Esophagus muscularis mucosa (tissue), 4 donors: Measurements from ENCODE around the gene NT5E. TPM values are rescaled to one million over a fixed set of nuclear protein-coding genes. Genes with fewer than 3 reads are reported as not detected.
A peak's percentile ranks its signal among the peaks of the same experiment; 100 is the strongest.

Experiments used
- DNase-seq: peaks from one replicate; pipeline ENCODE4 v3.0.0-alpha.2; 2017; ENCODE audit errors: extremely low spot score
- H3K27ac ChIP-seq, 4 donors: fragments of 200-600 bp; sonication (generic); replicated peaks in 1 of 4; 1 replicate in 3 of 4; 2 replicates in 1 of 4; pipeline ENCODE4 v1.5.1; 2016 to 2019; ENCODE audit warnings: mild to moderate bottlenecking in 1 of 4
- H3K27me3 ChIP-seq, 4 donors: fragments of 200-600 bp; sonication (generic); one replicate each; pipeline versions ENCODE4 v1.5.1 to v1.6.0; 2016 to 2019
- H3K36me3 ChIP-seq, 4 donors: fragments of 200-600 bp; sonication (generic); one replicate each; pipeline ENCODE4 v1.5.1; 2016 to 2019
- H3K4me1 ChIP-seq, 4 donors: fragments of 200-600 bp; sonication (generic); one replicate each; pipeline ENCODE4 v1.5.1; 2016 to 2019
- H3K4me3 ChIP-seq, 4 donors: fragments of 200-600 bp; sonication (generic); 1 replicate in 2 of 4; 2 replicates in 2 of 4; pipeline ENCODE4 v1.5.1; 2016 to 2019; ENCODE audit warnings: mild to moderate bottlenecking in 4 of 4, moderate library complexity in 1 of 4
- H3K9me3 ChIP-seq, 4 donors: fragments of 200-600 bp; sonication (generic); 1 replicate in 3 of 4; 2 replicates in 1 of 4; pipeline ENCODE4 v1.5.1; 2016 to 2019
- EP300 ChIP-seq: sonication (generic); formaldehyde crosslinking; IDR thresholded peaks from one replicate; pipeline ENCODE4 v1.6.1; 2017; ENCODE audit warnings: antibody characterized with exemption
- POLR2A ChIP-seq: fragments of 450-650 bp; IDR thresholded peaks from one replicate; pipeline ENCODE4 v1.6.1; 2017; ENCODE audit warnings: antibody characterized with exemption, moderate library complexity, mild to moderate bottlenecking, low read depth
- POLR2AphosphoS5 ChIP-seq, 2 donors: sonication (generic); formaldehyde crosslinking; IDR thresholded peaks; one replicate each; pipeline ENCODE4 v1.6.1; 2017; ENCODE audit warnings: antibody characterized with exemption in 2 of 2
- WGBS: methylation state at CpG from one replicate; pipeline ENCODE4 v1.1.5; 2018; 5-methylcytosine and 5-hydroxymethylcytosine counted together
- intact Hi-C: fragments of 100-400 bp; cut with DNase I; formaldehyde crosslinking; loops from one replicate; pipeline ENCODE4 v1.15.1; 2023
- total RNA-seq, 4 donors: library from RNA; depleted of rRNA; stranded (reverse); fragments of >200 nt; gene quantifications; one replicate each; pipeline versions ENCODE4 v1.1.0 to v1.2.1, GENCODE V29; 2016
- TF ChIP-seq, protein P1 (sequence below), 3 experiments: fragments of 200-600 bp in 2 of 3; fragments of 450-650 bp in 1 of 3; sonication (generic) in 2 of 3; IDR thresholded peaks; one replicate each; pipeline ENCODE4 v1.5.1; 2017 to 2019; ENCODE audit warnings: antibody characterized with exemption in 3 of 3, mild to moderate bottlenecking in 2 of 3, moderate library complexity in 1 of 3

The NT5E gene
- total RNA-seq, 4 donors from 2014 or later, result 10.4 to 29.7 (median 18.9) TPM

DNA sequence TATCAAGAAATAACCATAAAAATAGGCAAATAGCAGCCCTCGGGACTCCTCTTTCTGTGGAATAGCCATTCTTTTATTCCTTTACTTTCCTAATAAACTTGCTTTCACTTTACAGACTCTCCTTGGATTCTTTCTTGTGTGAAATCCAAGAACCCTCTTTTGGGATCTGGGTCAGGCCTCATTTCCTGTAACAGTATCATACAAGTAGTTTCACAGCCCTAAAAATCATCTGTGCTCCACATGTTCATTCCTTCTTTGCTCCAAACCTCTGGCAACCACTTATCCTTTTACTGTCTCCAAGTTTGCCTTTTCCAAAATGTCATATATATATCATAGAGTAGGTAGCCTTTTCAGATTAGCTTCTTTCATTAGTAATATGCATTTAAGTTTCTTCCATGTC lies 13.5 kb upstream of the NT5E start:
- Histone ChIP-seq H3K27ac (peak overlapping the region in 3 of 4 donors; percentile 11 to 62 (median 12)), H3K27me3 (no peaks in the 10 kb centered on the region), H3K4me1 (no peaks in the 10 kb centered on the region), H3K9me3 (peaks cover 0 to 4% (median 1%) of the 10 kb centered on the region in 4 donors), H3K4me3 (no peak overlapping the region), H3K36me3 (no peaks in the 10 kb centered on the region)
- WGBS, result 78% methylated on average over 1 of the region's 1 CpG
- TF ChIP-seq, protein P1, sequence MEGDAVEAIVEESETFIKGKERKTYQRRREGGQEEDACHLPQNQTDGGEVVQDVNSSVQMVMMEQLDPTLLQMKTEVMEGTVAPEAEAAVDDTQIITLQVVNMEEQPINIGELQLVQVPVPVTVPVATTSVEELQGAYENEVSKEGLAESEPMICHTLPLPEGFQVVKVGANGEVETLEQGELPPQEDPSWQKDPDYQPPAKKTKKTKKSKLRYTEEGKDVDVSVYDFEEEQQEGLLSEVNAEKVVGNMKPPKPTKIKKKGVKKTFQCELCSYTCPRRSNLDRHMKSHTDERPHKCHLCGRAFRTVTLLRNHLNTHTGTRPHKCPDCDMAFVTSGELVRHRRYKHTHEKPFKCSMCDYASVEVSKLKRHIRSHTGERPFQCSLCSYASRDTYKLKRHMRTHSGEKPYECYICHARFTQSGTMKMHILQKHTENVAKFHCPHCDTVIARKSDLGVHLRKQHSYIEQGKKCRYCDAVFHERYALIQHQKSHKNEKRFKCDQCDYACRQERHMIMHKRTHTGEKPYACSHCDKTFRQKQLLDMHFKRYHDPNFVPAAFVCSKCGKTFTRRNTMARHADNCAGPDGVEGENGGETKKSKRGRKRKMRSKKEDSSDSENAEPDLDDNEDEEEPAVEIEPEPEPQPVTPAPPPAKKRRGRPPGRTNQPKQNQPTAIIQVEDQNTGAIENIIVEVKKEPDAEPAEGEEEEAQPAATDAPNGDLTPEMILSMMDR (IDR thresholded peaks at IDR 0.05), result no peak
- no peak for TF ChIP-seq POLR2A
- no peak for TF ChIP-seq EP300
- no peak for TF ChIP-seq POLR2AphosphoS5 (IDR thresholded peaks at IDR 0.05)
- intact Hi-C loops, result no loop called here
- no peak for DNase-seq

DNA sequence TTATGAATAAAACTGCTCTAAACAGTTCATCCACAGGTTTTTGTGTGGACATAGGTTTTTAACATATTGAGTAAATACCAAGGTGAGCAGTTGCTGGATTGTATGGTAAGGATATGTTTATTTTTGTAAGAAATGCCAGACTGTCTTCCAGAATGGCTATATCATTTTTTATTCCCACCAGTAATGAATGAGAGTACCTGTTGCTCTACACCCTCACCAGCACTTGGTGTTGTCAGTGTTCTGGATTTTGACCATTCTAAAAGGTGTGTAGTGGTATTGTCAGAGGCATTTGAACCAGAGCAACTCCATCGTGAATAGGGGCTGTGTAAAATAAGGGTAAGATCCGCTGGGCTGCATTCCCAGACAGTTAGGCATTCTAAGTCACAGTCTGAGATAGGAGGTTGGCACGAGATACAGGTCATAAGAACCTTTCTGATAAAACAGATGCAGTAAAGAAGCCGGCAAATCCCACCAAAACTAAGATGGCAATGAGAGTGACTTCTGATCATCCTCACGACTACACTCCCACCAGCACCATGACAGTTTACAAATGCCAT lies 12.9 kb upstream of the NT5E start:
- 86% methylated on average over 5 of the region's 5 CpGs for WGBS
- Histone ChIP-seq H3K4me1 (no peaks in the 10 kb centered on the region), H3K9me3 (peaks cover 0 to 4% (median 1%) of the 10 kb centered on the region in 4 donors), H3K27me3 (no peaks in the 10 kb centered on the region), H3K36me3 (no peaks in the 10 kb centered on the region), H3K4me3 (no peak overlapping the region), H3K27ac (no peak overlapping the region)
- no peak for DNase-seq
- intact Hi-C loops, result no loop called here
- TF ChIP-seq, protein P1 (IDR thresholded peaks at IDR 0.05), result no peak
- TF ChIP-seq EP300 (no peak), POLR2AphosphoS5 (IDR thresholded peaks at IDR 0.05) (no peak), POLR2A (no peak)

DNA sequence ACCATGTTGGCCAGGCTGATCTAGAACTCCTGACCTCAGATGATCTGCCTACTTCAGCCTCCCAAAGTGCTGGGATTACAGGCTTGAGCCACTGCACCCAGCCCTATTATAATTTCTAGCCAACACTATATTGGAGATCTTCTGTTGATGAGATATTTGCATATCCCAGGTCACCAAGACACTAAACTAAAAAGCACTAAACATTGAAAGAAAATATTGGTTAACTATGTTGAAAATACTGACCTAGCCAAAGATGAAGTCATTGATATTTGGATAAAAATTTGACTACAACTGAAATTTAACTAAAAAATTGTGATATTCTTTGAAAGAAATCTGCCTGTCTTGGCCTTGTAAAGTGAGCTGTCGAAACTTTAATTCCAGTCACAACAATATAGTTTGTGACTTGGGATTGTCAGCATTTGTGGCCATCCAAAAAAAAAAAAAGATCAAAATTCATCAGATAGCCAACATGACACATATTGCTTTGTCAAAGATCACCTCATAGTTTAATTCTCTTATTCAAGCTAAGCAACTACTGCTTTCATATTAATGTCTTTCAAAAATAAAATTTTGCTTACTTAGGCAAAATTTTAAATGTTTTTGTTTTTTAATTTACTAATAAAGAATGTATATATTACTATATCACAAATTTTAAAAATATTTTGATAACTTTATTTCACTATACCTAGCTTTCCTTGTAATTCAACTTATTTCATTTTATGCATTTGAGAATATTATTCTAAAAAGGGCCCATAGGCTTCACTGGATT lies 6.3 kb upstream of the NT5E start:
- Histone ChIP-seq H3K9me3 (no peaks in the 10 kb centered on the region), H3K4me1 (peaks cover 0 to 3% (median 2%) of the 10 kb centered on the region in 4 donors), H3K27ac (no peak overlapping the region), H3K27me3 (no peaks in the 10 kb centered on the region), H3K4me3 (no peak overlapping the region), H3K36me3 (no peaks in the 10 kb centered on the region)
- DNase-seq, result no peak
- 94% methylated on average over 1 of the region's 1 CpG for WGBS
- intact Hi-C loops, result no loop called here
- TF ChIP-seq, protein P1 (IDR thresholded peaks at IDR 0.05), result no peak
- TF ChIP-seq POLR2A, result no peak
- no peak for TF ChIP-seq EP300
- TF ChIP-seq POLR2AphosphoS5 (IDR thresholded peaks at IDR 0.05), result no peak

DNA sequence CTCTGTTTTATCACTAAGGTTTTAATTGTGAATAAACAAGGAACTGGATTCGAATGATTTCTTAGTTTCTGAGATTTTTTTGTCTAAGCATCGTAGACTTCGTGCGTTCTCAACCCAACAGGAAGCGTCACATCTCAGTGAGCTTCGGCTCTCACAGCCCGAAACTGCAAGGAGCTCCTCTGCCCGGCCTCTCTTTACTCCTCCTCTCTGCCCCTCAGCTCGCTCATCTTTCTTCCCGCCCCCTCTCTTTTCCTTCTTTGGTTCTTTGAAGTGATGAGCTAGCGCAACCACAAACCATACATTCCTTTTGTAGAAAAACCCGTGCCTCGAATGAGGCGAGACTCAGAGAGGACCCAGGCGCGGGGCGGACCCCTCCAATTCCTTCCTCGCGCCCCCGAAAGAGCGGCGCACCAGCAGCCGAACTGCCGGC lies 480 bp upstream of the NT5E start:
- 1% methylated on average over 24 of the region's 24 CpGs for WGBS
- Histone ChIP-seq H3K4me1 (peaks cover 8 to 51% (median 44%) of the 10 kb centered on the region in 4 donors), H3K4me3 (peak overlapping the region; percentile 73 to 82 (median 78)), H3K9me3 (no peaks in the 10 kb centered on the region), H3K27me3 (peaks cover 0 to 8% (median 0%) of the 10 kb centered on the region in 4 donors), H3K27ac (peak overlapping the region; percentile 86 to 92 (median 89)), H3K36me3 (no peaks in the 10 kb centered on the region)
- intact Hi-C loops, result no loop called here
- DNase-seq, result no peak
- TF ChIP-seq EP300, result no peak
- TF ChIP-seq, protein P1 (IDR thresholded peaks at IDR 0.05), result no peak
- peak in 1 of 2 donors; percentile 26 for TF ChIP-seq POLR2AphosphoS5 (IDR thresholded peaks at IDR 0.05)
- no peak for TF ChIP-seq POLR2A
